ENCODE results near the gene C1QTNF7.

The C1QTNF7 gene

GRCh38 chr4:15414551-15415091 lies 13.2 kb upstream of the C1QTNF7 start:
- peak; percentile 58 for DNase-seq

- no peak for DNase-seq
Observed at GRCh38 chr4:15416357-15417232, 11.2 kb upstream of the C1QTNF7 start.

GRCh38 chr4:15417233-15417660 lies 10.6 kb upstream of the C1QTNF7 start:
- DNase-seq: no peak

- no peak for DNase-seq
Observed at GRCh38 chr4:15418956-15419355, 8.9 kb upstream of the C1QTNF7 start.

GRCh38 chr4:15420642-15421041 lies 7.2 kb upstream of the C1QTNF7 start:
- peak; percentile 74 for DNase-seq

DNA sequence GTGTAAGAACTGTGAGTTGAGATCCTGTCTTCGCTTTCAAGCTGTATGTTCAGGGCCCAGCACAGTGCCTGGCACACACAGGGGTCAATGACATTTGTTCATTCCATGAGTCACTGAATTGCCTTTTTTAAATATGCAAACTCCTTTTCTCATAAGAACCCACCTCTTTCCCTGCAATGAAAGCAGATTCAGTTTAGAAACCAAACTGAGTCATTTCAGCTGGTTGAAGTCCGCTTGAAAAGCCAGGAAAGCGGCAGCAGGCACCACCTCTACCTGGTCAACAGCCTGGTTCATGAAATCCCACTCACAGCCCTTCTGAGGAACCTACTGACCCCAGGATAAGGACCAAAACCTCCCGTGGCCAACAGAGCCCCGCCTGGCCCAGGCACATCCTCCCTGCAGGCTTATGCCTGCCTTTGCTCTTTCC lies 4.5 kb upstream of the C1QTNF7 start:
- DNase-seq: no peak

DNA sequence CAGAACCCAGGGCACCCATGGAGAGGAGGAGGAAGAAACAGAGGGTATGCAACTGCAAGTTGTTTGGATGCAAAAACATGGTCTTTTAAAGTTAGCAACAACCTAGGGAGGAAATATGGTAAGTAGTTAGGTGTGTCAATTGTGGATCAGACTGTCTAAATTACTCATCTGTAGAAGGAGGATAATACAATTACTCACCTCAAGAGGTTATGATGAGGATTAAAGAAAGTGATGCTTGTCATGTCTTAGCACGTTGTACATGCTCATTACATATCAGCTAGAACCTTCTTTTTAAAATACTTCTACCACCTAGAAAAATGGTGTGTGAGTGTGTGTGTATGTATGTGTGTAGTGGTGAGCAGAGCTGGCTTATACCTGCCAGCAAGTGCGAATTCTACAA lies 2.3 kb upstream of the C1QTNF7 start:
- DNase-seq: no peak

DNA sequence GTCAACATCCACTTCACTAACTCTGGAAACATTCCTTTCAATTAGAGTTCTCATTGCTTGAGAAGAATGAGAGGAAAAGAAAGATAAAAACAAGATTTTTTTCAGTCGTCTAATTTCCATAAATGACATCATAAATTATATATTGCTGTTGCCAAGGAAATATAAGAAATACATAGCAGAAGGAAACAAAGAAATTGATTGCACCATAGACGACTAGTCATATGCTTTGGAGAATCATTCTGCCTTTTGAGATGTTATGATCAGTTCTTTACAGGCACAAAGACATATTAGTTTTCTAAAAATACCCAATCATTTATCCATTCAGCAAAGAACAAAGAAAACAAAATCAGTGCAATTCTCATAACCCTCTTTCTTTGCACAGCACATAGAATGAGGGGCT lies 672 bp upstream of the C1QTNF7 start:
- DNase-seq: no peak

- no peak for DNase-seq
Observed at GRCh38 chr4:15428611-15429010, 778 bp downstream of the C1QTNF7 start.

- DNase-seq: no peak
Observed at GRCh38 chr4:15434091-15434490, 6.3 kb downstream of the C1QTNF7 start.

GRCh38 chr4:15434676-15435075 lies 6.8 kb downstream of the C1QTNF7 start:
- DNase-seq: no peak

- peak; percentile 69 for DNase-seq
Observed at GRCh38 chr4:15436513-15436912, 8.7 kb downstream of the C1QTNF7 start.

GRCh38 chr4:15438939-15439524 lies 11.2 kb downstream of the C1QTNF7 start:
- DNase-seq: peak; percentile 55

- DNase-seq: no peak
Observed at GRCh38 chr4:15443371-15444160, 15.7 kb downstream of the C1QTNF7 start.

- no peak for DNase-seq
Observed at GRCh38 chr4:15444276-15444675, 16.4 kb downstream of the C1QTNF7 start.

DNA sequence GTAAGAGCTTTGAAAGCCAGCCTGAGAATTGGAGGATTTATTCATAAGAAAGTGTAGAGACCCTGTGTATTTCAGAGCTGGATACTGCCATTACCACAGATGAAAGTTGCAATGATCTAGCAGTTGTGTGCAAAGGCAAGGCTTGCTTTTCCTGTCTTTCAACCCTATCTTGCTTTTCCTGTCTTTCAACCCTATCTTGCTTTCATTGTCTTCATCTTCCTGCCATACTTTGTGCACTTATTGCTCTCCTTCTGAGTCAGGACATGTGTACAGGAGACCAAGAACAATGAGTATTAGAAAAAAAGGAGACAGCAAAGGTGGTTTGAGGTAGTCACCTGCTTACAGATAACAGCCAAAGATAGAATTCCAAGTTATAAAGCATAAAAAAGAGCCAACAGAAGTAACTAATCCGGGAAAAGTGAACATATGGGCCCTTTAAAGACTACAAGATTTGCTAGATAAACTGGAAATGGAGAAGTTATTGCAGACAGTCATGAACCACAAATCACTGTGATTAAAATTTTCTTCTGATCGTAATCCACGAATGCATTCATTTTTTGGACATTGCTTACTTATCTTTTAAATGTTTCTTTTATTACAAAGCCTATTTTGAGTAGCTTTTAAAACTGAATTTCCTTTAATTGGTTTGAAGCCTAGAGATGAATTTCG lies 17.2 kb downstream of the C1QTNF7 start:
- DNase-seq: no peak

GRCh38 chr4:15451181-15451865 lies 23.5 kb downstream of the C1QTNF7 start:
- peak; percentile 74 for DNase-seq

DNA sequence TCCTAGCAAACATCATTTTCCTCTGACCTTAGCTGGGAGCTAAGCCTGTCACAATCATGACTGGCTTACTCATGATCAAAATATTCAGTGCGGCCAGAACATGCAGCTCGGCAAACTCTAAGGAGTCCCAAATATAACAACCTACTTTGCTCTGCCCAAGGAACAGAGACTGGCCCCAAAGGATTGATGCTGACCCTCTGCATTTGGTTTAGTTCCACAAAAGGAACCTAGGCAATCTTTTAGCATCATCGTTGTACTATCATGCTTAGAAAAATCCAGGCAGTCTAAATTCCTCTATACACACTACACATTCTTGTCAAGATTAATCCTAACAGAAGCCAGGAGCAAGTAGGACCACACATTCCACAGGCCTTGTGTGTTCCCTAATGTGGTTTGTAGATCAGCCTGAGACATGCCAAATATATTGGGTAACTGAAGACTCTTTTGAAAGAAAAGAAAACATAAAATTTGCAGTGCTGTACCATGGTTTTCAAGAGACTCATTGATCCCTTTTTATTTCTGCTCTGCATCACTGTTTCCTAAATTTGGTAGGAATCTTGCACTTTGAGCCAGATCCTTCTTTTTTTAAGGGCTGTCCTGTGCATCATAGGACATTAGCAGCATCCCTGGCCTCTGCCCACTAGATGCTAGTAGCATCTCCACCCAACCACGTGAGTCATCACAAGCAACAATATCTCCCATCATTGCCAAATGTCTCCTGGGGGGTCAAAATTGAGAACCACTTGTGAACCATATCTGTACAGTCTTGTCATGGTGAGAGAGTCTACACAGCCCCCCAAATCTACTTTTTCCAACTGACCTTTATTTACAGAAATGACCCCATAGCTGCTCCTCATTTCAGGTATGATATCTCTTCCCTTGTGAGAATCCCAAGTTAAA lies 24.3 kb downstream of the C1QTNF7 start:
- DNase-seq: peak; percentile 99

DNA sequence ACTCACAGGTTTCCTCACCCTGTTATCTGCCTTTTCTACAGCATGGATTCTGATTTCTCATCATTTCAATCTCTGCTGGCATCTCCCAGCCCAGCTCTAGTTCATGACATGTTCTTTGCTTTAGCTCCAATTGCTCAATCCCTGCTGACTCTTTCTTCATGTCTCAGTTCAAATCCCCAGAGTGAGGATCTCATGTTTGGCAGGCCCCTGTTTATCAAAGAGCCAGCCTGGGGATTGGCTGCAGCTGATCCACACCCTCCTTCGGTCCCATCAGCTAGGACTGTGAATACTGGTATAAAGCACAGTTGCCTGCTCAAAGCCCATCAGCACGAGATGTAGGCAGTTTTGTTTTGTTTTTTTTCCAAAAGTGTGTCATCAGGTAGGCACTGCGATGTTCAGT lies 27.5 kb downstream of the C1QTNF7 start:
- peak; percentile 78 for DNase-seq

DNA sequence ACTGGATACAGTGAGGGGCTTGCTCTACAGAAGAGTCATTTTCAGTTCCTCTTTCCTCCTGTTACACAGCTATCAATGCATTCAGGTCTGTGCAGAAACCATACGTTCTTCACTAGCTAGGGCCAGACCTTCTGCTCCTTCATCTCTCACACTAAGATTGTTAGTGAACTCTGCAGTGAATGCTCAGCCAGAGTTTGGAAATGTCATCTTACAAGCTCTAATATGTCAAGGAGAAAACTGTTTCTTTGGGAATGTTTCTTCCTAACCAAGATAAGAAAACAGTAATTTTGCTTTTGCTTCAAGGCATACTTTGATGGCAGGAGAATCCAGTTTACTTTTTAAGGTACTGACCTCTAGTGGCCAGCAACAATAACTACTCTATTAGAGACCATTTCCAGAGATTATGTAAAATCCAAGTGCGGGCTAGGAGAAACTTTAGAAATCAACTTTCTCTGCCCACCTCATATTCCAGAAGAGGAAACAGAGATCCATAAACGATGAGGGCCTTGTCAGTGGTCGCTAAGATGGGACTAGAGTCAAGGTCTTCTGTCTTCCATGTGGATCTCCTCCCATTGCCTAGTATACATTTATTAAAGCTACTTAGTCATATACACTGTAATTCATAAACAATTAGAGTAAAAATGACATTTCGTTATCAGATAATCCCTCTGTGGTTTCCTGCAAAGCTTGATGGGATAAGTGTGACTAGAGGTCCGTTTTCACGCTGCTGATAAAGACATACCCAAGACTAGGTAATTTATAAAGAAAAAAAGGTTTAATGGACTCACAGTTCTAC lies 29.8 kb downstream of the C1QTNF7 start:
- peak; percentile 69 for DNase-seq

Data from fibroblast of upper back skin (primary cell).